Nephron progenitor cell (in vitro differentiated cells): ENCODE measurements around the gene FCER1G.

Source experiments
- DNase-seq: peaks from one replicate; pipeline ENCODE4 v3.0.0; 2021
- H3K27ac Mint-ChIP-seq: 2 replicates; pipeline ENCODE4 v1.8.0; 2021; ENCODE audit warnings: mild to moderate bottlenecking, moderate library complexity, mixed read lengths
- H3K27me3 Mint-ChIP-seq: 2 replicates; pipeline ENCODE4 v1.8.0; 2021; ENCODE audit warnings: mild to moderate bottlenecking, low read depth, mixed read lengths; ENCODE audit not compliant: poor library complexity
- H3K36me3 Mint-ChIP-seq: 2 replicates; pipeline ENCODE4 v1.8.0; 2021; ENCODE audit warnings: low read depth, mixed read lengths
- H3K4me1 Mint-ChIP-seq: 2 replicates; pipeline ENCODE4 v1.8.0; 2021; ENCODE audit warnings: mixed read lengths
- H3K4me3 Mint-ChIP-seq: 2 replicates; pipeline ENCODE4 v1.8.0; 2021; ENCODE audit warnings: mild to moderate bottlenecking, moderate library complexity, mixed read lengths
- H3K9me3 Mint-ChIP-seq: 2 replicates; pipeline ENCODE4 v1.8.0; 2021; ENCODE audit warnings: mild to moderate bottlenecking, moderate library complexity, mixed read lengths
- TF ChIP-seq, protein P1 (sequence below): fragments of 200-600 bp; sonication (generic); IDR thresholded peaks from 2 replicates; pipeline ENCODE4 v1.5.0; 2021; ENCODE audit warnings: antibody characterized with exemption

FCER1G gene

DNA sequence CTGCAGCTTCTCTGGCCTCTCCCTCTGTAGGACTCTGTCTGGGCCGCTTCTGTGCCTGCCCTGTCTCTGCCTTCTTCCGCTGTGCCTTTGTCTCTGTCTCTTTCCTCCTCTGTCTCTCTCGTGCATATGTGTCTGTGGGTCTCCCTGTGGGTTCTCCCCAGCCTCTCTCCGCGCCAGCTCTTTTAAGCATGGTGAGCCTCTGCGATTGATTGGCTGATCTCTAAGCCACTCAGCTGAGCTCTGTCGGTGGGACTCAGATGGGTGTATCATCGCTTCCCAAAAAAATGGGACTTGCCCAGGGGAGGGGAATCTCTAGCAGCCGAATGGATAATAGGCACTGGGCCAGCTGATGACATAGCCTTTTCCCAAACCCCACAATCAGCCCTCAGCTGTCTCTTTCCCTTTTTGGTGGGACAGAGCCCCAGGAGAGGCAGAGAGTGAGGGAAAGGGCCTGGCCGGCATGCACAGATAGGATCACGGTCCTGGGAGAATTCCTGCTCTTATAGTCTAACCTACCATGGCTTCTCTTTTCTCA lies 16.1 kb upstream of the FCER1G start, which contains the start of gene ADAMTS4:
Gene ADAMTS4 (minus strand): TSS at position 158 of the 535 bp plus-strand sequence. CDS start 427 bp downstream, outside the sequence.
- no peak for DNase-seq
- H3K9me3 Mint-ChIP-seq = no peaks in the 10 kb centered on the region
- H3K27me3 Mint-ChIP-seq = peaks cover 3% of the 10 kb centered on the region
- peak within 1 kb of the TSS; percentile 86 for H3K27ac Mint-ChIP-seq
- H3K4me1 Mint-ChIP-seq = peaks cover 68% of the 10 kb centered on the region
- peaks cover 4% of the 10 kb centered on the region for H3K36me3 Mint-ChIP-seq
- TF ChIP-seq, protein P1, sequence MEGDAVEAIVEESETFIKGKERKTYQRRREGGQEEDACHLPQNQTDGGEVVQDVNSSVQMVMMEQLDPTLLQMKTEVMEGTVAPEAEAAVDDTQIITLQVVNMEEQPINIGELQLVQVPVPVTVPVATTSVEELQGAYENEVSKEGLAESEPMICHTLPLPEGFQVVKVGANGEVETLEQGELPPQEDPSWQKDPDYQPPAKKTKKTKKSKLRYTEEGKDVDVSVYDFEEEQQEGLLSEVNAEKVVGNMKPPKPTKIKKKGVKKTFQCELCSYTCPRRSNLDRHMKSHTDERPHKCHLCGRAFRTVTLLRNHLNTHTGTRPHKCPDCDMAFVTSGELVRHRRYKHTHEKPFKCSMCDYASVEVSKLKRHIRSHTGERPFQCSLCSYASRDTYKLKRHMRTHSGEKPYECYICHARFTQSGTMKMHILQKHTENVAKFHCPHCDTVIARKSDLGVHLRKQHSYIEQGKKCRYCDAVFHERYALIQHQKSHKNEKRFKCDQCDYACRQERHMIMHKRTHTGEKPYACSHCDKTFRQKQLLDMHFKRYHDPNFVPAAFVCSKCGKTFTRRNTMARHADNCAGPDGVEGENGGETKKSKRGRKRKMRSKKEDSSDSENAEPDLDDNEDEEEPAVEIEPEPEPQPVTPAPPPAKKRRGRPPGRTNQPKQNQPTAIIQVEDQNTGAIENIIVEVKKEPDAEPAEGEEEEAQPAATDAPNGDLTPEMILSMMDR = no peak
- peak within 1 kb of the TSS; percentile 79 for H3K4me3 Mint-ChIP-seq

DNA sequence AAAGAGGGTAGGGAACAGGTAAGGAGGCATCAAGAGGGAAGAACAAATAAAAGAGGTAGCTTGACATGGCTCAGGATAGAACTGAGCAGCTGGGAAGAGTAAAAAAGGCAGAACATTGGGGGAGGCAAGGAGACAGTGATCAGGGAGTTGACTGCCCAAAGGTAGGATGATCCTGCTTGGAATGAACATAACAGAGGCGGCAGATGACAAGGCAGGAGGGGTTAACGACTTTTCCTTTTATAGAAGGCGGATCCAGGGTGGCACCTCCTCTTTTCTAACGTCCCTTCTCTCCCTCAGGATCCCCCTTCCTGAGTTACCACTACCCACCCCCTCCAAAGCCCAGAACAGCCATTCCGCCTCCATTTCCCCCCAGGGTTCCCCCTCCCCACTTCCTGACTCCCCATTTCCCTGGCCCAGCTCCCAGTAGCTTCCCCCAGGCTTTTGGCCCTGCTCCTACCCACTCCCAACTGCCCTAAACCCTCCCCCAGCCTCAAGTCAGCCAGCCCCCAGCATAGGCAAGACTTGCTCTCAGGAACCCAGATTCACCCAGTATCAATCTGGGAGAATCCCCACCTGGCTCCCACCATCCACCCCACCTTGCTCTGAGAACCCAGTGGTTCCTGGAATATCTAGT lies 15.5 kb upstream of the FCER1G start:
- H3K36me3 Mint-ChIP-seq = peaks cover 10% of the 10 kb centered on the region
- TF ChIP-seq, protein P1 = no peak
- peak overlapping the region; percentile 79 for H3K4me3 Mint-ChIP-seq
- no peak for DNase-seq
- H3K27me3 Mint-ChIP-seq = peaks cover 3% of the 10 kb centered on the region
- peak overlapping the region; percentile 7 for H3K27ac Mint-ChIP-seq
- no peaks in the 10 kb centered on the region for H3K9me3 Mint-ChIP-seq
- H3K4me1 Mint-ChIP-seq = peaks cover 74% of the 10 kb centered on the region

DNA sequence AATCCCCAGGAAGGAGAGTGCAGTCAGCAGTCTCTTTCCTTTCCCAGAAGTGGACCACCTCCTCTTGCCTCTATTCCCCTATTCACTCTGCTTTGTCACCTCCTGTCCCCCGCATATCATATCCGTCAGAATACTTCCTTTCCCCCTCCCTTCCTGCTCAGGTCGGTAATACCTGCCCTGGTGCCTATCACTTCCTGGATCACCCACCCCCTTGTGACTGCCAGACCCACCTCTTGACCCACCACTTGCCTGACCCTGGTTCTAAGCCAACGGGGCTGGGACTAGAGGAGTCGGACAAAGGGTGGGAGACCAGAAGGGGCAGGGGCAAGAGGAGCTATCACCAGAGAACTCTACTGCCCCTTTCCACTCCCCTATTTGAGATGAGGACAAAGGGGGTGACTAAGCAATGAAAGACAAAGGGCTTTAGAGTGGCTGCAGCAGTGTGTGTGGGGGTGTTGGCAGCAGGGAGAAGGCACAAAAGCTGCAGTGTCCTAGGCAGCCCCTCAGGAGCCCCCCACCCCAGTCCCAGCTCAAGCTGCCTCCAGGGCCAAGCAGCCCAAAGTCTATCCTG lies 14.6 kb upstream of the FCER1G start:
- peaks cover 79% of the 10 kb centered on the region for H3K4me1 Mint-ChIP-seq
- peak overlapping the region; percentile 51 for H3K27ac Mint-ChIP-seq
- H3K9me3 Mint-ChIP-seq = no peaks in the 10 kb centered on the region
- peaks cover 3% of the 10 kb centered on the region for H3K27me3 Mint-ChIP-seq
- no peak for DNase-seq
- TF ChIP-seq, protein P1 = no peak
- peaks cover 16% of the 10 kb centered on the region for H3K36me3 Mint-ChIP-seq
- H3K4me3 Mint-ChIP-seq = no peak overlapping the region

DNA sequence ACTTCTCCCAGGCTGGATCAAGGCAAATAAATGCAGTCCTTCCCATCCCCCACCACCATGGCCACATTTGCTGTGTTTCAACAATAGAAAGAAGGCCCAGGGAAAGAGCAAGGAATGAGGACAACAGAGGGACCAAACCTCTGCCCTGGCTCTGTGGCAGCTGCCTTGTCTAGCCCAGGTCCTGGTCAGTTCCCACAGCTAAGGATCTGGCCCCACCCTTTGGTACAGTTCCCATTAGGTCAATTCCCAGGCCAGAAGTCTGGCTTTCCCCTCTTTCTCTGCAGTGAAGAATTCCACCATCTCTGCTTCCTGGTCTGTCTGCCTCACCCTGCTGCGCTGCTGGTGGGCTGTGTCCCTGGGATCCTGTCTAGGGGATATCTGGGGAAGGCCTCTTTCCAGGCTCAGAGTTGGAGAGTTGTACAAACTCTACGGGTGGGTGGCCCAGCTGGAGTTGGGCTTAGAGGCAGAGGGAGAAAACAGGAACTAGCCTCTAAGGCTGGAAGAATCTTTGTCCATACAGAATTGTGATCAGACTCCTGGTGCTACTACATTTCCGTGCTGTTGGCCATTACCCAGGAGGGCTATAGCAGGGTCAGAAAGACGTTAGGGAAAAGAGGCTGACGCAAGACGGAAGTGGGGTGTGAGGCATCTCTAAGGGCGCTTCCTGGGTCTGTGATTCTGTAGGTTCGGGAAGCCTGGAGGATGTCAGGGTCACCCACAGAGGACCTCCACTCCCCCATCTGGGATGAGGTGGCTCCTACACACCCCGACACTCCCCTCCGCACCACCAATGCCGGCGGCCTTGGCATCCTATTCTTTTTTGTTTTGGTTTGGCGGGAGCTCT lies 13.9 kb upstream of the FCER1G start:
- Mint-ChIP-seq H3K4me1 (peaks cover 79% of the 10 kb centered on the region), H3K27ac (peak overlapping the region; percentile 90), H3K9me3 (no peaks in the 10 kb centered on the region), H3K27me3 (peaks cover 3% of the 10 kb centered on the region), H3K4me3 (peak overlapping the region; percentile 91), H3K36me3 (peaks cover 21% of the 10 kb centered on the region)
- DNase-seq = no peak
- TF ChIP-seq, protein P1 = no peak

DNA sequence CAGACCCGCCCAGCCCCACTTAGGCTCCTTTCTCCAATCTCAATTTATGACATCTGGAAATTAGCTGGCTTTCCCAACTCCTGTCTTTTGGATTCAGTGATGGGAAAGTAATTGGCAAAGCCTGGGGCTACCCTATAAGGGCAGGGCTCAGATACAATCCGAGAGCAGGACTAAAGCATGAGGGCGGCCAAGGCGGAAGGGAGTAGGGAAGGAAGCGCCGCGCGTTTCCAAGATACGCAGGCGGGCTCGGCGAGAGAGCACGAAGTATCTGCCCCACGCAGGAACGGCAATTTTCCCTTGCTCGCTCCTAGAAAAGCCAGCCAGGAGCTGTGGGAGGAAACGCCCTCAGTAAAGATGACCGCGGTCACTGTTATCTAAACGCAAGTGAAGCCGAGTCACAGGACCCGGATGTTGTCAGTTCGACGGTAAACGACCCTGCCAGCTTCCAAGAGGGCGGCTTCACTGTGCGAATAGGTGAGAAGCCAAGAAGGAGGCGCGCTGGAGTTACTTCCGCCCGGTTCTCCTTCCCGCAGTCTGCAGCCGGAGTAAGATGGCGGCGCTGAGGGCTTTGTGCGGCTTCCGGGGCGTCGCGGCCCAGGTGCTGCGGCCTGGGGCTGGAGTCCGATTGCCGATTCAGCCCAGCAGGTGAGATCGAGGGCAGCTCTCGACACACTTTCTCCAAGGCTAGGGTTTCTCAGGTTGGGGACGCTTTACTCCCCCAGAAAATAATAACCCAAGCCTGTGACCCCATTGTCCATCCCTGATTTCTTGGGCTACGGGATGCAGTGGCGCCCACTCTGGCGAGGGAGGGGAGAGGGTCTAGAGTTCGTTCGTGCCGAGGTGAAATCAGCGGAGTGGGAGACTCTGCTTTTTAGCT lies 13.0 kb upstream of the FCER1G start, which contains the start of gene NDUFS2:
Gene NDUFS2 (plus strand): TSS at position 532 of the 877 bp plus-strand sequence. CDS start 19 bp downstream, at position 551.
- H3K9me3 Mint-ChIP-seq = no peaks in the 10 kb centered on the region
- H3K27ac Mint-ChIP-seq = peak within 1 kb of the TSS; percentile 97
- peak; percentile 92 for DNase-seq
- H3K4me3 Mint-ChIP-seq = peak within 1 kb of the TSS; percentile 91
- TF ChIP-seq, protein P1 = peak; percentile 10
- H3K36me3 Mint-ChIP-seq = peaks cover 30% of the 10 kb centered on the region
- peaks cover 3% of the 10 kb centered on the region for H3K27me3 Mint-ChIP-seq
- peaks cover 74% of the 10 kb centered on the region for H3K4me1 Mint-ChIP-seq
